Measurements from ENCODE around the gene IFI27. TPM values are rescaled to one million over a fixed set of nuclear protein-coding genes. Genes with fewer than 3 reads are reported as not detected.

Gene IFI27
- total and polyA plus RNA-seq, 2 of the 4 experiments (the other 2 are of a cell fraction): under 0.01 to 0.60 TPM

DNA sequence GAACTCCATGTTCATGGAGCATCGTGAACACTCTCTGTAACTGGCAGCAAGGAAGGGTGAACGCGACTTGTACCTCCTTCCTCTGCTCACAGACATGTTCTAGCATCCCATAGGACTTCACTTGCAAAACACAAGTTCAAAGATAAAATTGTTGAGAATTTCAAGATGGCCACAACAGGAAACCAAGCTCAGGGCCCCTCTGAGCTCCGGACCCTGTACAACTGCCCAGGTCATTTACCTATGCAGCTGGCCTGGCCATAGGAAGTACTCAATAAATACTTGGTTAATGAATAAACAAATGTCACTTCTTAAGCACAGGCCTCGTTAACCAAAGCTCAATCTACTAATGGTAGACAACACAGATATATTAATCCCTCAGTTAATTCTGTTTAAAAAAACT lies 51.9 kb downstream of the IFI27 start:
- DNase-seq (no peak), ATAC-seq (ENCODE audit: low read depth) (no peak)
- no peak overlapping the region for H3K56ac ChIP-seq (ENCODE audit: extremely low read depth, insufficient read depth, low read length)
- H3K14ac ChIP-seq (replicated peaks; ENCODE audit: low read depth, low read length): no peak overlapping the region
- H4K91ac ChIP-seq (ENCODE audit: insufficient read depth, low read depth, low read length): no peak overlapping the region
- H3K9me1 ChIP-seq (ENCODE audit: insufficient read depth, low read length): no peaks in the 10 kb centered on the region; the same call in 1 of the 2 replicates
- in situ Hi-C loops (cut with MboI; ENCODE audit: low sequenced_read_pairs) (no loop called here), intact Hi-C loops (cut with micrococcal nuclease) (no loop called here), dilution Hi-C loops (cut with HindIII; ENCODE audit: low sequenced_read_pairs, unreplicated experiment) (no loop called here)
- H2AK9ac ChIP-seq (replicated peaks; ENCODE audit: low read depth, low read length, poor library complexity): no peak overlapping the region
- H3K4me3 ChIP-seq (ENCODE audit: insufficient read depth, low read depth, low read length): no peak overlapping the region
- no peak overlapping the region for H4K8ac ChIP-seq (ENCODE audit: low read depth in 2 of 2, low read length in 2 of 2)
- no peak overlapping the region for H3K18ac ChIP-seq (ENCODE audit: low read depth, low read length)
- POLR2A ChIA-PET (ENCODE audit: unreplicated experiment): no interaction called here
- no peak overlapping the region for H2AK5ac ChIP-seq (ENCODE audit: low read depth, low read length)
- CTCF ChIA-PET: interaction anchor here (1.0 to 1.9 kb wide), 2 partner anchors 21 to 26 kb away, joined by 3 to 6 read pairs; no protein-coding TSS in a partner anchor
- no peaks in the 10 kb centered on the region for H3K9me3 ChIP-seq (ENCODE audit: control insufficient read depth, insufficient read depth, low read length)
- H3K27ac ChIP-seq (ENCODE audit: insufficient read depth, low read length): no peak overlapping the region
- no peak overlapping the region for H2BK120ac ChIP-seq (ENCODE audit: low read depth, low read length)
- no peak overlapping the region for H2BK5ac ChIP-seq (ENCODE audit: low read depth, low read length, poor library complexity, severe bottlenecking)
- H2AFZ ChIP-seq (replicated peaks; ENCODE audit: low read length, poor library complexity): no peak overlapping the region
- H3K9ac ChIP-seq (ENCODE audit: low read depth, low read length): no peak overlapping the region
- H3K4me1 ChIP-seq (ENCODE audit: control insufficient read depth, insufficient read depth, low read length): peaks cover 3% of the 10 kb centered on the region; the same call in 1 of the 2 replicates
- TF ChIP-seq FOS (IDR thresholded peaks at IDR 0.05; ENCODE audit: low read depth, low read length): no peak
- TF ChIP-seq CHD1 (IDR thresholded peaks at IDR 0.05; ENCODE audit: low read depth, low read length): no peak
- no peak for TF ChIP-seq RFX5 (IDR thresholded peaks at IDR 0.05; ENCODE audit: low read depth, low read length)
- no peak for TF ChIP-seq RAD21 (IDR thresholded peaks at IDR 0.05; ENCODE audit: low read length)
- no peak overlapping the region for H2BK15ac ChIP-seq (ENCODE audit: low read depth, low read length)
- no peak overlapping the region for H3K4ac ChIP-seq (ENCODE audit: low read depth, low read length)
- H4K20me1 ChIP-seq (ENCODE audit: insufficient read depth, low read length): no peaks in the 10 kb centered on the region
- H2BK20ac ChIP-seq (ENCODE audit: low read depth, low read length): no peak overlapping the region
- H3K79me1 ChIP-seq (ENCODE audit: low read depth in 1 of 2, low read length in 2 of 2): no peaks in the 10 kb centered on the region
- BruUV-seq (replicated peaks): no TSS peak
- peaks cover 39% of the 10 kb centered on the region for H3K27me3 ChIP-seq (ENCODE audit: control insufficient read depth, insufficient read depth, low read length)
- H4K5ac ChIP-seq (ENCODE audit: low read depth, low read length): no peak overlapping the region
- no peak overlapping the region for H3K23ac ChIP-seq (ENCODE audit: low read depth, low read length)
- no peak overlapping the region for H3K4me2 ChIP-seq (ENCODE audit: low read depth, low read length)
- WGBS, 2 experiments (ENCODE audit: extremely low coverage in 2 of 2, insufficient read length in 1 of 2): no CpG with 5 or more reads among the region's 5 CpGs
- no peaks in the 10 kb centered on the region for H3K36me3 ChIP-seq (ENCODE audit: control insufficient read depth, insufficient read depth, low read length)

All from IMR-90 (cell line).